WERI-Rb-1 (cell line): ENCODE measurements around the gene PIP.
"Not testable (repeated sequence)": the region's sequence is repeated elsewhere in the genome, so short reads cannot be mapped to it uniquely, and the experiment has no call there.

Experiments used
- DNase-seq: peaks from one replicate; pipeline ENCODE4 v3.0.0-alpha.2; 2020
- H3K27ac ChIP-seq: fragments of 250-450 bp; sonication (Bioruptor Pico); 2 replicates; pipeline ENCODE4 v1.5.1; 2020; ENCODE audit warnings: mild to moderate bottlenecking, moderate library complexity
- H3K27me3 ChIP-seq: fragments of 250-450 bp; sonication (Bioruptor Pico); 2 replicates; pipeline ENCODE4 v1.5.1; 2021; ENCODE audit warnings: mild to moderate bottlenecking, low read depth, moderate library complexity; ENCODE audit not compliant: insufficient read depth, severe bottlenecking
- H3K36me3 ChIP-seq: fragments of 250-450 bp; sonication (Bioruptor Pico); 2 replicates; pipeline ENCODE4 v1.5.1; 2020; ENCODE audit warnings: mild to moderate bottlenecking, moderate library complexity
- H3K4me3 ChIP-seq: 2 replicates; pipeline ENCODE4 v1.5.1; 2011; ENCODE audit warnings: low read depth, mild to moderate bottlenecking, control low read depth, low read length
- H3K9me3 ChIP-seq: fragments of 250-450 bp; sonication (Bioruptor Pico); 2 replicates; pipeline ENCODE4 v1.5.1; 2021; ENCODE audit warnings: mild to moderate bottlenecking, moderate library complexity; ENCODE audit not compliant: severe bottlenecking
- CTCF ChIP-seq: IDR thresholded peaks from 2 replicates; pipeline ENCODE4 v1.5.1; 2011; ENCODE audit warnings: low read depth, mild to moderate bottlenecking, control low read depth, inconsistent platforms, low read length

PIP gene

GRCh38 chr7:143131781-143132180 lies at the start of gene PIP:
Gene PIP, plus strand, starts transcription at chr7:143132077. Its CDS starts 40 bp downstream, at chr7:143132117.
- no peaks in the 10 kb centered on the region for H3K27me3 ChIP-seq
- H3K27ac ChIP-seq: no peak within 1 kb of the TSS
- no peak within 1 kb of the TSS for H3K4me3 ChIP-seq
- no peak for TF ChIP-seq CTCF
- DNase-seq: no peak
- H3K36me3 ChIP-seq: no peaks in the 10 kb centered on the region
- no peaks in the 10 kb centered on the region for H3K9me3 ChIP-seq

- H3K27ac ChIP-seq: no peak overlapping the region
- TF ChIP-seq CTCF: no peak
- no peaks in the 10 kb centered on the region for H3K36me3 ChIP-seq
- H3K4me3 ChIP-seq: no peak overlapping the region
- DNase-seq: no peak
- no peaks in the 10 kb centered on the region for H3K27me3 ChIP-seq
- H3K9me3 ChIP-seq: no peaks in the 10 kb centered on the region
Measured at GRCh38 chr7:143085109-143085508, 46.8 kb upstream of the PIP start.

GRCh38 chr7:143085610-143086009 lies 46.3 kb upstream of the PIP start:
- H3K27me3 ChIP-seq: not testable (repeated sequence)

GRCh38 chr7:143088549-143089231 lies 43.2 kb upstream of the PIP start:
- not testable (repeated sequence) for DNase-seq, H3K9me3 ChIP-seq, H3K4me3 ChIP-seq

More at GRCh38 chr7:143085610-143086009, 46.3 kb upstream of the PIP start:
- H3K4me3 ChIP-seq, H3K36me3 ChIP-seq, DNase-seq, H3K9me3 ChIP-seq, H3K27ac ChIP-seq: not testable (repeated sequence)

GRCh38 chr7:143096146-143096545 lies 35.7 kb upstream of the PIP start:
- DNase-seq: no peak
- Histone ChIP-seq H3K36me3 (no peaks in the 10 kb centered on the region), H3K27me3 (no peaks in the 10 kb centered on the region), H3K27ac (no peak overlapping the region), H3K4me3 (no peak overlapping the region), H3K9me3 (peaks cover 5% of the 10 kb centered on the region)
- no peak for TF ChIP-seq CTCF

More at GRCh38 chr7:143088549-143089231, 43.2 kb upstream of the PIP start:
- not testable (repeated sequence) for H3K27ac ChIP-seq, H3K27me3 ChIP-seq, H3K36me3 ChIP-seq

- H3K36me3 ChIP-seq: not testable (repeated sequence)
Measured at GRCh38 chr7:143099579-143099978, 32.3 kb upstream of the PIP start.

GRCh38 chr7:143104759-143105158 lies 27.1 kb upstream of the PIP start:
- DNase-seq: no peak
- peaks cover under 1% of the 10 kb centered on the region for H3K9me3 ChIP-seq
- H3K36me3 ChIP-seq: no peaks in the 10 kb centered on the region
- H3K4me3 ChIP-seq: no peak overlapping the region
- no peaks in the 10 kb centered on the region for H3K27me3 ChIP-seq
- H3K27ac ChIP-seq: no peak overlapping the region
- TF ChIP-seq CTCF: no peak

More at GRCh38 chr7:143099579-143099978, 32.3 kb upstream of the PIP start:
- H3K27ac ChIP-seq, H3K27me3 ChIP-seq, DNase-seq, H3K4me3 ChIP-seq, H3K9me3 ChIP-seq: not testable (repeated sequence)

GRCh38 chr7:143108019-143108418 lies 23.9 kb upstream of the PIP start:
- H3K4me3 ChIP-seq, H3K36me3 ChIP-seq, H3K27ac ChIP-seq, H3K27me3 ChIP-seq, H3K9me3 ChIP-seq, DNase-seq: not testable (repeated sequence)
